EL (cell line): Measurements from ENCODE around the gene MRGPRE.

ENCODE experiments used
- DNase-seq: peaks from one replicate; pipeline ENCODE4 v3.0.0-alpha.2; 2016

The MRGPRE gene

GRCh38 chr11:3207526-3208189, 24.6 kb downstream of the MRGPRE start:
- no peak for DNase-seq

- DNase-seq = no peak
These were observed 25.4 kb downstream of the MRGPRE start for GRCh38 chr11:3206922-3207204.

GRCh38 chr11:3206156-3206921, 25.9 kb downstream of the MRGPRE start:
- no peak for DNase-seq

GRCh38 chr11:3205261-3206155, 26.7 kb downstream of the MRGPRE start:
- DNase-seq = no peak

GRCh38 chr11:3204141-3205015, 27.8 kb downstream of the MRGPRE start:
- no peak for DNase-seq

GRCh38 chr11:3203221-3204043, 28.8 kb downstream of the MRGPRE start:
- peak; percentile 12 for DNase-seq

GRCh38 chr11:3202759-3203158, 29.5 kb downstream of the MRGPRE start:
- no peak for DNase-seq

GRCh38 chr11:3202305-3202704, 29.9 kb downstream of the MRGPRE start:
- no peak for DNase-seq

- DNase-seq = no peak
These were observed 30.5 kb downstream of the MRGPRE start for GRCh38 chr11:3201677-3202181.

- no peak for DNase-seq
These were observed 31.1 kb downstream of the MRGPRE start for GRCh38 chr11:3201112-3201581.

GRCh38 chr11:3200388-3201111, 31.7 kb downstream of the MRGPRE start:
- no peak for DNase-seq

GRCh38 chr11:3199537-3200295, 32.5 kb downstream of the MRGPRE start:
- DNase-seq = no peak

- no peak for DNase-seq
These were observed 33.4 kb downstream of the MRGPRE start for GRCh38 chr11:3198815-3199214.

GRCh38 chr11:3197878-3198528, 34.2 kb downstream of the MRGPRE start:
- no peak for DNase-seq

- DNase-seq = no peak
These were observed 35.0 kb downstream of the MRGPRE start for GRCh38 chr11:3197044-3197695.

GRCh38 chr11:3196161-3197043, 35.8 kb downstream of the MRGPRE start:
- DNase-seq = no peak

- no peak for DNase-seq
These were observed 36.7 kb downstream of the MRGPRE start for GRCh38 chr11:3195251-3196160.
